Chondrocyte (in vitro differentiated cells): ENCODE results near the gene NR6A1. TPM values are rescaled to one million over a fixed set of nuclear protein-coding genes. Genes with fewer than 3 reads are reported as not detected.

Source experiments
- DNase-seq: peaks from one replicate; pipeline ENCODE4 v3.0.0; 2021; ENCODE audit warnings: mixed read lengths, low spot score
- H3K27ac Mint-ChIP-seq: one replicate; pipeline ENCODE4 v1.8.0; 2021; ENCODE audit warnings: mild to moderate bottlenecking, moderate library complexity, mixed read lengths; ENCODE audit not compliant: unreplicated experiment
- H3K27me3 Mint-ChIP-seq: 2 replicates; pipeline ENCODE4 v1.8.0; 2021; ENCODE audit warnings: low read depth, mixed read lengths
- H3K36me3 Mint-ChIP-seq: 2 replicates; pipeline ENCODE4 v1.8.0; 2021; ENCODE audit warnings: low read depth, mixed read lengths
- H3K4me1 Mint-ChIP-seq: 2 replicates; pipeline ENCODE4 v1.8.0; 2021; ENCODE audit warnings: low read depth, mild to moderate bottlenecking, mixed read lengths
- H3K4me3 Mint-ChIP-seq: one replicate; pipeline ENCODE4 v1.8.0; 2021; ENCODE audit warnings: mild to moderate bottlenecking, moderate library complexity, mixed read lengths; ENCODE audit not compliant: unreplicated experiment
- H3K9me3 Mint-ChIP-seq: 2 replicates; pipeline ENCODE4 v1.8.0; 2021; ENCODE audit warnings: low read depth, mixed read lengths
- total RNA-seq: library from RNA; stranded (reverse); gene quantifications from 3 replicates; pipeline ENCODE4 v1.2.1, GENCODE V29; 2021
- TF ChIP-seq, protein P1 (sequence below): fragments of 200-600 bp; sonication (generic); IDR thresholded peaks from 2 replicates; pipeline ENCODE4 v1.5.0; 2021; ENCODE audit warnings: antibody characterized with exemption, mild to moderate bottlenecking, moderate library complexity

Gene NR6A1
- total RNA-seq, 1 donor from 2014 or later, result 0.77 TPM

DNA sequence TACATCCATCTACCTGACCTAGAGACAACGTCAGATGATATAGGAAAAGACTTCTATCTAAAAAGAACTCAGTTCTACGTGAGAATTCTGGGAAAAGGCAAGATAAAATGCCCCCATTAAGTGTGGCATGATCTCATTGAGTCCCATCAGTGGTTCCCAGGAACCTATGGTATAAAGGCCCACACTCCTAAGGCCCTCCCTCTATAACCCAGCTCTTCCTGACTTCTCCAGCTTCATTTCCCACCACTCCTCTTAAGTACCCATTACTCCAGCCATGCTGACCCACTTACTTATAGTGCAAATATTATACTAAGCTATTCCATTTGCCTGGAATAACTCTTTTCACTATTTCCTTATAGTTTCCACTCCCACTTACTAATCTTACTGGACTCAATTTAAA lies 168.5 kb downstream of the NR6A1 start:
- no peak for DNase-seq
- Mint-ChIP-seq H3K4me3 (no peak overlapping the region), H3K9me3 (peaks cover 2% of the 10 kb centered on the region), H3K27ac (no peak overlapping the region), H3K36me3 (no peaks in the 10 kb centered on the region), H3K4me1 (peaks cover 8% of the 10 kb centered on the region), H3K27me3 (no peaks in the 10 kb centered on the region)
- TF ChIP-seq, protein P1, sequence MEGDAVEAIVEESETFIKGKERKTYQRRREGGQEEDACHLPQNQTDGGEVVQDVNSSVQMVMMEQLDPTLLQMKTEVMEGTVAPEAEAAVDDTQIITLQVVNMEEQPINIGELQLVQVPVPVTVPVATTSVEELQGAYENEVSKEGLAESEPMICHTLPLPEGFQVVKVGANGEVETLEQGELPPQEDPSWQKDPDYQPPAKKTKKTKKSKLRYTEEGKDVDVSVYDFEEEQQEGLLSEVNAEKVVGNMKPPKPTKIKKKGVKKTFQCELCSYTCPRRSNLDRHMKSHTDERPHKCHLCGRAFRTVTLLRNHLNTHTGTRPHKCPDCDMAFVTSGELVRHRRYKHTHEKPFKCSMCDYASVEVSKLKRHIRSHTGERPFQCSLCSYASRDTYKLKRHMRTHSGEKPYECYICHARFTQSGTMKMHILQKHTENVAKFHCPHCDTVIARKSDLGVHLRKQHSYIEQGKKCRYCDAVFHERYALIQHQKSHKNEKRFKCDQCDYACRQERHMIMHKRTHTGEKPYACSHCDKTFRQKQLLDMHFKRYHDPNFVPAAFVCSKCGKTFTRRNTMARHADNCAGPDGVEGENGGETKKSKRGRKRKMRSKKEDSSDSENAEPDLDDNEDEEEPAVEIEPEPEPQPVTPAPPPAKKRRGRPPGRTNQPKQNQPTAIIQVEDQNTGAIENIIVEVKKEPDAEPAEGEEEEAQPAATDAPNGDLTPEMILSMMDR, result no peak

DNA sequence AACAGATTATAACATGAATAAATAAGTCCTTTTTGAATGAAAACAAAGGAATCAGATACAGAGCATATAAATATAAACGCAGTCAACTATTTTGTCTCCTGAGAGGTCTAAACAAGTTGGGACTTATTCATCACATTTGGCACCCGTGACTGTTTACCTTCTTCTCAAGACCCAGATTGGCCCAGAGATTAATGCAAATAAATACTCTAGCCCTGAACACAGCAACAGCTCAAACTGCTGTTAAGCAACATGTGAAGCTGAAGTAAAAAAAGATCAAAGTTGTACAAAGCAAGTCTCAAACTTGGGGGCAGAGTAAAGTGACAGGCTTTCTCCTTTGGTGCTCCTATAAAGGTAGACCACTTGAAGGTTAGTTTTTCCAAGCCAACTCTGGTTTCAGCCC lies 168.9 kb downstream of the NR6A1 start:
- no peaks in the 10 kb centered on the region for H3K27me3 Mint-ChIP-seq
- H3K27ac Mint-ChIP-seq, result no peak overlapping the region
- peaks cover 2% of the 10 kb centered on the region for H3K9me3 Mint-ChIP-seq
- H3K4me3 Mint-ChIP-seq, result no peak overlapping the region
- peaks cover 8% of the 10 kb centered on the region for H3K4me1 Mint-ChIP-seq
- H3K36me3 Mint-ChIP-seq, result no peaks in the 10 kb centered on the region
- no peak for DNase-seq
- TF ChIP-seq, protein P1, result no peak

DNA sequence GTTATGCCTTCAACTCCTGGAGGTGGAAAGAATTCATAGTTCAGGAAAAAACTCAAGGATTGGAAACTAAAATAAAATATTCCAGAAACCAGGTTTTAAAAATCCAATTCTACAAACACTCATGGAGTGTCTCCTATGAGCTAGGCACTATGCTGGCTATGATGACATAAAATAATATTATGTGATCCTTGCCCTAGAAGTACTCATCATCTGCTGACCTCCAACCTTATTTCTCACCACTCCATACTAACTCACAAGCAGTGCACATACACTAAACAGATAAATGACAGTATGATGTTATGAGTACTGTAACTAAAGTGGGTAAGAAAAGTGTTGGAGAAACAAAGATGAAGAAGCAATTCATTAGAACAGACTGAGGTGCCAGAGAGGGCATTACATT lies 170.7 kb downstream of the NR6A1 start:
- peaks cover 2% of the 10 kb centered on the region for H3K27me3 Mint-ChIP-seq
- H3K27ac Mint-ChIP-seq, result no peak overlapping the region
- no peak for DNase-seq
- TF ChIP-seq, protein P1, result no peak
- no peak overlapping the region for H3K4me3 Mint-ChIP-seq
- peaks cover 2% of the 10 kb centered on the region for H3K9me3 Mint-ChIP-seq
- no peaks in the 10 kb centered on the region for H3K36me3 Mint-ChIP-seq
- peaks cover 8% of the 10 kb centered on the region for H3K4me1 Mint-ChIP-seq

DNA sequence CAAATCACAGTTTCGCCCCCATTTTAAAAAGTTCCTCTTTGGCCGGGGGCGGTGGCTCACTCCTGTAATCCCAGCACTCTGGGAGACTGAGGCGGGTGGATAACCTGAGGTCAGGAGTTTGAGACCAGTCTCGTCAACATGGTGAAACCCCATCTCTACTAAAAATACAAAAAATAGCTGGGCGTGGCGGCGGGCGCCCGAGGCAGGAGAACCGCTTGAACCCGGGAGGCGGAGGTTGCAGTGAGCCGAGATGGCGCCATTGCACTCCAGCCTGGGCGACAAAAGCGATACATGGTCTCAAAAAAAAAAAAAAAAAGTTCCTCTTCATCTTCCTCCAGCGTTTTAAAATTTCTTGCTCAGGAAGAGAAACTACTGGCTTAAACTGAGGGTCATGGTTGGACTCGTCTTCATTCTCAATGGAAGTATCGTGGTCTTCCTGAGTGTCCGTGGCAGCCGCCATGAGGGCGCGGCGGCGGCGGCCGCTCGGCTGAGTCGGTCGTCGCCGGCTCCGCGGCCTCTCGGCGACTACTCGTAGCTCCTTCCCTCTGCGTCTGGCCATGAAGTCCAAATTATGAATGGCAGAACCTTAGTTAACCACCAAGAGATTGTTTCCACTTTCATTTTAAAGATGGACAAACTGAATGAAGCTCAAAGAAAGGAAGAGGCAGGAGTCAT lies 171.9 kb downstream of the NR6A1 start:
- H3K27ac Mint-ChIP-seq, result no peak overlapping the region
- H3K4me1 Mint-ChIP-seq, result peaks cover 15% of the 10 kb centered on the region
- no peaks in the 10 kb centered on the region for H3K36me3 Mint-ChIP-seq
- H3K27me3 Mint-ChIP-seq, result peaks cover 2% of the 10 kb centered on the region
- no peak for DNase-seq
- TF ChIP-seq, protein P1, result no peak
- no peak overlapping the region for H3K4me3 Mint-ChIP-seq
- peaks cover 2% of the 10 kb centered on the region for H3K9me3 Mint-ChIP-seq

DNA sequence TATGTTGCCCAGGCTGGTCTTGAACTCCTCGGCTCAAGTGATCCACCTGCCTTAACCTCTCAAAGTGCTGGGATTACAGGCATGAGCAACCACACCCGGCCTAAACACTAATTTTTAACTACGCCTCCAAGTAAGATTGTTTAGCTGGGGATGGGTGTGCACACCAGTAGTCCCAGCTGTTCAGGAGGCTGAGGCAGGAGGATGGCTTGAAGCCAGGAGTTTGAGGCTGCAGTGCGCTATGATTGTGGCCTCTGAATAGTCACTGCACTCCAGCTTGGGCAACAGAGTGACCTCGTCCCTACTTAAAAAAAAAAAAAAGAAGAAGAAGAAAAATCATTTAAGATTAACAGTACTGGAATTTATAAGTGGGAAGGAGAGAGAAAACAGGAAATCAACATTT lies 173.1 kb downstream of the NR6A1 start:
- Mint-ChIP-seq H3K27me3 (peaks cover 2% of the 10 kb centered on the region), H3K4me1 (peaks cover 27% of the 10 kb centered on the region)
- TF ChIP-seq, protein P1, result no peak

More for the DNA sequence above, 173.1 kb downstream of the NR6A1 start:
- peaks cover 2% of the 10 kb centered on the region for H3K9me3 Mint-ChIP-seq
- H3K27ac Mint-ChIP-seq, result no peak overlapping the region
- no peaks in the 10 kb centered on the region for H3K36me3 Mint-ChIP-seq
- no peak overlapping the region for H3K4me3 Mint-ChIP-seq
- no peak for DNase-seq
